OCI-LY3 (cell line): ENCODE measurements around the gene MET.

Source experiments
- EZH2phosphoT487 ChIP-seq: fragments of 200-600 bp; shearing (Covaris generic); IDR thresholded peaks from 2 replicates; pipeline ENCODE4 v1.6.1; 2018; ENCODE audit warnings: antibody characterized with exemption, mixed run types, low read depth
- TF ChIP-seq, protein P1 (sequence below): fragments of 200-600, 300-600 bp; sonication (generic); IDR thresholded peaks from 2 replicates; pipeline ENCODE4 v1.5.1; 2014; ENCODE audit warnings: antibody characterized with exemption, low read length, low read depth

DNA sequence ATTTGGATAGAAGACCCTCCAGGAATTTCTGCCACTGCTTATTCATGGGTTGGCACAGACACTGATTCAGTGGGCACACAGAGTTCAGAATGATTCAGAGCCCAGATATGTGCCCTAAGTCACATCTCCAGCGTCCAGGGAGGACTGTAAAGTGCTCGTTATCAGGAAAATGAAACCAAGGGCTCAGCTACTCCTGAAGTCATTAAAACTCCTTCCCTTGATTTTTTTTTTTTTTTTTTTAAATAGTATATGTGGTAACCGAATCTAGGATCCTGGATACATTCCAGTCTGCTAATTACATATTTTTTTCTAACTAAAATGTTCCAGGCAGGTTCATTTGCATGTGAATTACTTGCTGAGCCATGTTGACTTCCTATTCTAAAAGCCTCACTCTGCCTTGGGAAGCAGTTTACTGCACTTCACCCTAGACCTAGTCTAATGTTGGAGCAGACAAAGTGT lies 34.7 kb downstream of the MET start:
- TF ChIP-seq, protein P1, sequence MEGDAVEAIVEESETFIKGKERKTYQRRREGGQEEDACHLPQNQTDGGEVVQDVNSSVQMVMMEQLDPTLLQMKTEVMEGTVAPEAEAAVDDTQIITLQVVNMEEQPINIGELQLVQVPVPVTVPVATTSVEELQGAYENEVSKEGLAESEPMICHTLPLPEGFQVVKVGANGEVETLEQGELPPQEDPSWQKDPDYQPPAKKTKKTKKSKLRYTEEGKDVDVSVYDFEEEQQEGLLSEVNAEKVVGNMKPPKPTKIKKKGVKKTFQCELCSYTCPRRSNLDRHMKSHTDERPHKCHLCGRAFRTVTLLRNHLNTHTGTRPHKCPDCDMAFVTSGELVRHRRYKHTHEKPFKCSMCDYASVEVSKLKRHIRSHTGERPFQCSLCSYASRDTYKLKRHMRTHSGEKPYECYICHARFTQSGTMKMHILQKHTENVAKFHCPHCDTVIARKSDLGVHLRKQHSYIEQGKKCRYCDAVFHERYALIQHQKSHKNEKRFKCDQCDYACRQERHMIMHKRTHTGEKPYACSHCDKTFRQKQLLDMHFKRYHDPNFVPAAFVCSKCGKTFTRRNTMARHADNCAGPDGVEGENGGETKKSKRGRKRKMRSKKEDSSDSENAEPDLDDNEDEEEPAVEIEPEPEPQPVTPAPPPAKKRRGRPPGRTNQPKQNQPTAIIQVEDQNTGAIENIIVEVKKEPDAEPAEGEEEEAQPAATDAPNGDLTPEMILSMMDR = no peak
- no peak for TF ChIP-seq EZH2phosphoT487
